KMS-11 (cell line): ENCODE data around the gene HAGHL.

Source experiments
- H2AFZ ChIP-seq: fragments of 200-600 bp; sonication (generic); 2 replicates; pipeline ENCODE4 v1.6.1; 2016; ENCODE audit warnings: antibody characterized with exemption, mixed run types, low read depth
- H3K27ac ChIP-seq: fragments of 200-600 bp; sonication (generic); 2 replicates; pipeline ENCODE4 v1.6.1; 2016; ENCODE audit warnings: mild to moderate bottlenecking, mixed run types
- H3K27me3 ChIP-seq: fragments of 200-600 bp; sonication (generic); 2 replicates; pipeline ENCODE4 v1.6.1; 2017; ENCODE audit warnings: mild to moderate bottlenecking, low read depth, mixed run types, moderate library complexity; ENCODE audit not compliant: insufficient read depth
- H3K36me3 ChIP-seq: fragments of 200-600 bp; sonication (generic); 2 replicates; pipeline ENCODE4 v1.6.1; 2017; ENCODE audit warnings: mild to moderate bottlenecking, mixed run types; ENCODE audit not compliant: insufficient read depth
- H3K4me1 ChIP-seq: fragments of 200-600 bp; sonication (generic); 2 replicates; pipeline ENCODE4 v1.6.1; 2016; ENCODE audit warnings: mild to moderate bottlenecking, low read depth, mixed run types; ENCODE audit not compliant: poor library complexity, severe bottlenecking
- H3K4me2 ChIP-seq: fragments of 200-600 bp; sonication (generic); 2 replicates; pipeline ENCODE4 v1.7.0; 2016; ENCODE audit warnings: mild to moderate bottlenecking, mixed run types
- H3K4me3 ChIP-seq: fragments of 200-600 bp; sonication (generic); IDR thresholded peaks from 2 replicates; pipeline ENCODE4 v1.6.1; 2017; ENCODE audit warnings: low read depth, low read length, mixed read lengths; ENCODE audit not compliant: insufficient read depth
- H3K79me2 ChIP-seq: fragments of 200-600 bp; sonication (generic); 2 replicates; pipeline ENCODE4 v1.6.1; 2016; ENCODE audit warnings: low read depth, mixed run types; ENCODE audit not compliant: insufficient read depth
- H3K9ac ChIP-seq: fragments of 200-600 bp; sonication (generic); 2 replicates; pipeline ENCODE4 v1.6.1; 2016; ENCODE audit warnings: mild to moderate bottlenecking, mixed run types
- H4K20me1 ChIP-seq: fragments of 200-600 bp; sonication (generic); 2 replicates; pipeline ENCODE4 v1.6.1; 2016; ENCODE audit warnings: mild to moderate bottlenecking, mixed run types; ENCODE audit not compliant: insufficient read depth
- TF ChIP-seq, protein P1 (sequence below): fragments of 200-600 bp; sonication (generic); conservative IDR thresholded peaks from 2 replicates; pipeline ENCODE4 v1.6.1; 2017; ENCODE audit warnings: low read depth, mild to moderate bottlenecking, antibody characterized with exemption, low read length, moderate library complexity, mixed read lengths

Gene HAGHL

DNA sequence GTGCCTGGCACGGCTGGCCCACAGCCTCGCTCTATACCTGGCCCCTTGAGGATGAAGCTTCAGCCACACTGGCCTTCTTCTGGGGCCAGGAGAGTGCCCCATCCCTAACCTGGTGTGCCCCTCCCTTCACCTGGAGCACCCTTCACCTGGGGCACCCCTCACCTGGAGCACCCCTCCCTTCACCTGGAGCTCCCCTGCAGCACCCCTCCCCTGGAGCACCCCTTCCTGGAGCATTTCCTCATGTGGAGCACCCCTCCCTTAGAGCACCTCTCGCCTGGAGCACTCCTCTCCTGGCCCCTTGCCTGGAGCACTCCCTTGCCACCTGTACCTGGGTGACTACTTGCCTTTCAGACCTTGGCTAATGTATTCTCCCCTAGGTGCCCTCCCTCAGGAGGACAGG is 18.9 kb upstream of the HAGHL start:
- peaks cover 88% of the 10 kb centered on the region for H3K27me3 ChIP-seq

DNA sequence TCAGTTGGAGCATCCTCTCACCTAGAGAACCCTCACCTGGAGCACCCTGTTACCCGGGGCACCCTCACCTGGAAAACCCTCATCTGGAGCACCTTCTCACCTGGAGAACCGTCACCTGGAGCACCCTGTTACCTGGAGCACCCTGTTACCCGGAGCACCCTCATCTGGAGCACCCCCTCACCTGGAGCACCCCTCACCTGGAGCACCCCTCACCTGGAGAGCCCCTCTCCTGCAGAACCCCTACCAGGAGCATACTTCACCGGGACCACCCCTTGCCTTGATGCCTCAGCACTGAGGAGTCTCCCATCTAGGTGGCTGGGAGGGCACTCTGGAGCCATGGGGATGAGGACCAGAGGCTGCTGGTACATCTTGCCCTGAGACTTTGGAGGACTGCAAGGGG is 17.9 kb upstream of the HAGHL start:
- Histone ChIP-seq H2AFZ (no peak overlapping the region), H4K20me1 (no peaks in the 10 kb centered on the region), H3K9ac (no peak overlapping the region), H3K27me3 (peaks cover 88% of the 10 kb centered on the region), H3K36me3 (no peaks in the 10 kb centered on the region), H3K4me3 (no peak overlapping the region), H3K79me2 (no peaks in the 10 kb centered on the region), H3K27ac (no peak overlapping the region), H3K4me2 (no peak overlapping the region), H3K4me1 (peaks cover 21% of the 10 kb centered on the region)
- TF ChIP-seq, protein P1, sequence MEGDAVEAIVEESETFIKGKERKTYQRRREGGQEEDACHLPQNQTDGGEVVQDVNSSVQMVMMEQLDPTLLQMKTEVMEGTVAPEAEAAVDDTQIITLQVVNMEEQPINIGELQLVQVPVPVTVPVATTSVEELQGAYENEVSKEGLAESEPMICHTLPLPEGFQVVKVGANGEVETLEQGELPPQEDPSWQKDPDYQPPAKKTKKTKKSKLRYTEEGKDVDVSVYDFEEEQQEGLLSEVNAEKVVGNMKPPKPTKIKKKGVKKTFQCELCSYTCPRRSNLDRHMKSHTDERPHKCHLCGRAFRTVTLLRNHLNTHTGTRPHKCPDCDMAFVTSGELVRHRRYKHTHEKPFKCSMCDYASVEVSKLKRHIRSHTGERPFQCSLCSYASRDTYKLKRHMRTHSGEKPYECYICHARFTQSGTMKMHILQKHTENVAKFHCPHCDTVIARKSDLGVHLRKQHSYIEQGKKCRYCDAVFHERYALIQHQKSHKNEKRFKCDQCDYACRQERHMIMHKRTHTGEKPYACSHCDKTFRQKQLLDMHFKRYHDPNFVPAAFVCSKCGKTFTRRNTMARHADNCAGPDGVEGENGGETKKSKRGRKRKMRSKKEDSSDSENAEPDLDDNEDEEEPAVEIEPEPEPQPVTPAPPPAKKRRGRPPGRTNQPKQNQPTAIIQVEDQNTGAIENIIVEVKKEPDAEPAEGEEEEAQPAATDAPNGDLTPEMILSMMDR: no peak

More for the DNA sequence above, 18.9 kb upstream of the HAGHL start:
- H3K4me3 ChIP-seq: no peak overlapping the region
- H3K4me1 ChIP-seq: peaks cover 21% of the 10 kb centered on the region
- no peak overlapping the region for H3K9ac ChIP-seq
- no peaks in the 10 kb centered on the region for H4K20me1 ChIP-seq
- H3K36me3 ChIP-seq: no peaks in the 10 kb centered on the region
- no peak overlapping the region for H3K4me2 ChIP-seq
- TF ChIP-seq, protein P1: no peak
- no peaks in the 10 kb centered on the region for H3K79me2 ChIP-seq
- no peak overlapping the region for H3K27ac ChIP-seq
- H2AFZ ChIP-seq: no peak overlapping the region

DNA sequence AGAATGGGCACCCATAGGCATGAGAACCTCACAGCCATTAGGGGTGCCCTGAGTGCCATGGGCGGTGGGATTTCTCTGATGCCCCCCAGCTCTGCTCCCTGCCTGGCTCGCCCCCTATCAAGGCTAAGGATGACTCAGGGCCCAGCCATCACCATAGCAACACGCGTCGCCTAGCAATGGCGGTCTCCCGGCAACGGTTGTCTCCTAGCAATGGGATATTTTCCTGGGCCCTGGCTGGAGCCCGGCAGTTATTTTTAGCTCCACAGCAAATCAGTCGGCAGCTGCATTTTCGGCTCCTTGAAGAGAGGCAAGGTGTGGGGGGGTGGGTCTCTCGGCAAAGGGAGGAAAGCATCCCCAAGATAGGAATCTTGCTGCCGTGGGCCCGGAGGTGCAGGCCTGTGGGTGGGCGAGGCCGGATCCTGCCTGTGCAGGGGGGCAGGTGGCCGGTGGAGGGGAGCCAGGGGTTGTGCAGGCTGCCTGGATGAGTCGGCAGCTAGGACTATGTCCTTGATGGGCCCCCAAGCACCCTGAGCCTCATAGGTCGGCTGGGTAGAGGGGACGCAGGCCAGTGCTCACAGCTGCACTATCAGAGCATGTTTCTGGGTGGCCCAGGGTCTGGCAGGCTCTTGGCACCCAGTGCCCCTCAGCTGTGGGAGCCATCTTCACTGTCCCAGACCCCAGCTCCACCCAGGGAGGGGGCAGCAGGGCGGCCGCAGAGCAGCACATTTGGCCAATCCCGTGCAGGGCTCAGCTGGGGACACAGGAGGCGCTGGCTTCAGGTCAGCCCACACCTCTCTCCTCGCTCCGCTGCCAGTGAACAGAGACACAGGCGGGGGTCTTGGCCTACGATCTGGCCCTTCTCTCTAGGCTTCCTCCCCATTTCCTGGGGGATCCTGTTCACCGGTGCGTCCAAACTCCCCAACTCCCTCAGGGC is 17.1 kb upstream of the HAGHL start:
- H3K27me3 ChIP-seq: peaks cover 87% of the 10 kb centered on the region
- no peaks in the 10 kb centered on the region for H3K79me2 ChIP-seq
- H3K27ac ChIP-seq: no peak overlapping the region
- H3K4me2 ChIP-seq: no peak overlapping the region
- no peak overlapping the region for H3K4me3 ChIP-seq
- no peaks in the 10 kb centered on the region for H4K20me1 ChIP-seq
- TF ChIP-seq, protein P1: no peak
- peaks cover 27% of the 10 kb centered on the region for H3K4me1 ChIP-seq
- H3K36me3 ChIP-seq: no peaks in the 10 kb centered on the region
- H3K9ac ChIP-seq: no peak overlapping the region
- no peak overlapping the region for H2AFZ ChIP-seq

DNA sequence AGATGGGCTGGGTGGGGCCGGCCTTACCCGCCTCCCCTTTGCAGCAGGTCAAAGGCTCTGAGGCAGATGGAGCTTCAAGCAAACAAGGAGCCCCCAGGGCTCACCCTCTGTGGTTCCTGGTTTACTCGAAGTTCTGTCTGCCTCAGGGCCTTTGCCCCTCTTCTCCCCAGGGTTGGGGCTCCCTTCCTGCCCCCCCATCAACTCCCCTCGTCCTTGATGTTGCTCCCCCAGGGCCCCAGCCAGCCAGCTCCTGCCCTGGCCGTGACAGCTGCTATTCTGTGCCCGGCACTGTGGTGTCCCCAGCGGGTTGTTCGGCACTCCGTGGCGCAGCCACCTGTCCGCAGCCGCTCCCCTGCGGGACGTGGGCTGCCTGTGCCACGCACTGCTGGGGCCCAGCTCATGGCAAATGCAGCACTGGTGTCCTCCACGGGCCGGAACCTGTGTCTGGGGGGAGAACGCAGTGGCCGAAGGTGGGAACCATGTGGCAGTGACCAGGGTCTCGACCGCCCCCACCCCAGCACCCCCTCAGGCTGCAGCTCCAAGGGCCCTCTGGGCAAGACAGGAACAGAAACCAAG is 16.3 kb upstream of the HAGHL start:
- H3K4me1 ChIP-seq: peaks cover 27% of the 10 kb centered on the region
- no peak overlapping the region for H3K9ac ChIP-seq
- H3K27me3 ChIP-seq: peaks cover 84% of the 10 kb centered on the region

More for the DNA sequence above, 16.3 kb upstream of the HAGHL start:
- Histone ChIP-seq H2AFZ (no peak overlapping the region), H3K4me2 (no peak overlapping the region), H3K4me3 (no peak overlapping the region), H3K79me2 (no peaks in the 10 kb centered on the region), H3K27ac (no peak overlapping the region), H3K36me3 (no peaks in the 10 kb centered on the region), H4K20me1 (no peaks in the 10 kb centered on the region)
- TF ChIP-seq, protein P1: no peak
